HG02884 (cell line): ENCODE results near the gene C1QC.
"Not testable (repeated sequence)": the region's sequence is repeated elsewhere in the genome, so short reads cannot be mapped to it uniquely, and the experiment has no call there.

Experiments used
- ATAC-seq: cut with Tn5 transposase; IDR thresholded peaks from one replicate; pipeline ENCODE4 v1.9.1; 2021; ENCODE audit warnings: mild to moderate bottlenecking, moderate library complexity; ENCODE audit not compliant: unreplicated experiment

The C1QC gene

GRCh38 chr1:22646384-22646783 is 3.0 kb downstream of the C1QC start:
- ATAC-seq: no peak

DNA sequence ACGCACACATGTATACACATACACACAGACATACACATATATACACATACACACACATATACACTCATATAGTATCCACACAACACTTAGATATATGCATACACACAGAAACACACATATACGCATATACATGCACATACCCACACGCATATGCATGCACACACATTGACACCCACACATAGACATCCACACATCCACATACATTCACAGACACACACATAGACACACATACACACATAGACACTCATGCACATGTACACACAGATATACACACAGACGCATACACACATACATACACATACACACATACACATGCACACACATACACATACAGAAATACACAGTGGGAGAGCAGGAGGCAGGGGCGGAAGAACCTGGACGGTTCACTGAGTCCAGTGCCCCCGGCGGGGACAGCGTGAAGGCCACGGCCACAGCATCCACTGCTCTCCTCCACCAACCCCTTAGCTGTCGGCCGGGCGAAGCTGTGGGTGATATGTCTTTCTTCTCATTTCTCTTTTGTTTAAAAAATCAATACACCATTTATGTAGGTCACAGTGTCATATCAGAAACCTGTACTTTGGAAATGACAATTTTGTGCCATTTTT is 6.8 kb downstream of the C1QC start:
- no peak for ATAC-seq

DNA sequence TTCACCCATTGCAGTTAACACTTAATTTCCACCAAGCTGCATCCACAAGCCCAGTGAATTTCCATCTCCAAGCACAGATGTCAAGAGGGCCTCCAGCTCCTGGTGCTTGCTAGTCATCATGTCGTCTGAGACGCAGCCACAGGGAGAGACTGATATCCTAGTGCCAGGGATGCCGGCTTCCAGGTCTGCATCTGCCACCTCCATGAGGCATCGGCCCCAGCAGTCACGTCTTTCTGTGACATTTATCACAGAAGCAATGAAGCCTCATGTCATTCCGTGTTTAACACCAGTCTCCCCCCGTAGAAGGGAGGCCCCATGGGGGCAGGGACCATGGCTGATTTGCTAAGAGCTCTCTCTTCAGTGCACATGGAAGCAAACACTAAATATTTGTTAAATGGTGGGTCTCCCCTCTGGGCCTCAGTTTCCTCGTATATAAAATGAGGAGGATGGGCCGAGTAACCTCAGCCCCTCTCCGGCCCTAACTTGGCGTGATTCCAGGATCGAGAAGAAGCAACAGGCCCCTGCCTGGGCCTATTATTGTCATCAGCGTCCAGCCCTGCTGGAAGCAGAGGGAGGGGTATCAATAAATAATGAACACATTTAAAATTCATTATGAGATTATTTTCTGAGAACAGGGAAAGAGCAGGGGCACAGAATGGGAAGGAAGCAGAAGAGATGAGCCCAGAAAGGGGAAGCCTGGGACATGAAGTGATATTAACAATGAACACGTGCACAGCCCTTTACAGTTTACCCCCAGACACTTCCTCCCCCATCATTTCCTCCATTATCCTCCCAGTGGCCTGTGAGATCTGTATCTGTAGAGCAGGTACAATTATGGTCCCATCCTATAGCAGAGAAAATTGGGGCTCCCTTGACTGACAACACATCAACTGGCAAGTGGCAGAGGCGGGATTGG is 8.8 kb downstream of the C1QC start:
- no peak for ATAC-seq

GRCh38 chr1:22652881-22653316 is 9.5 kb downstream of the C1QC start, which contains the start of gene C1QB:
C1QB (plus strand) TSS chr1:22653236; CDS start chr1:22659463, 6,227 bp downstream.
- ATAC-seq: no peak

GRCh38 chr1:22654692-22655091 is 11.3 kb downstream of the C1QC start:
- ATAC-seq: no peak

DNA sequence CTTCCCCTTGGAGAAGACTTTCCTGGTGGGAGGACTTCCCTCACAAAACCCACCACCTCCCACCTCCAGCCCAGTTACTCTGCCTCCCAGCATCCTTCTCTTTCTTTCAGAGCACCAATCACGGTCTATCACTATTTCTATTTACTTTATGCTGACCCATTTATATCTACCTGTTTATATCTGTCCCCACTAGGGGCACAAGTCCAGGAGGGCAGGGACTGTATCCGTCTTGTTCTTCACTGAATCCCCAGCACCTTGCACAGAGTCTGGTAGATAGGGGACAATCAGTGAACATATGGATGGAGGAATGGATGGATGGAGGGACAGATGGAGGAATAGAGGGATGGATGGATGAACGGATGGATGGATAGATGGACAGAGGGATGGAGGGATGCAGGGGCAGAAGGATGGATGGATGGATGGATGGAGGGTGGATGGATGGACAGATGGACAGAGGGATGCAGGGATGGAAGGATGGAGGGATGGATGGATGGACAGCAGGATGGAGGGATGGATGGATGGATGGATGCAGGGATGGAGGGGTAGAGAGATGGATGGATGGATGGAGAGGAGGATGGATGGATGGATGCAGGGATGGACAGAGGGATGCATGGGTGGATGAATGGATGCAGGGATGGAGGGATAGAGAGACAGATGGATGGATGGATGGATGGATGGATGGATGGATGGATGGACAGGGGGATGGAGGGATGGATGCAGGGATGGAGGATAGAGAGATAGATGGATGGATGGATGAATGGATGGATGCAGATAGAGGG is 15.1 kb downstream of the C1QC start:
- ATAC-seq: no peak

- no peak for ATAC-seq
Measured at GRCh38 chr1:22660716-22661241, 17.3 kb downstream of the C1QC start.

- no peak for ATAC-seq
Measured at GRCh38 chr1:22661880-22662279, 18.4 kb downstream of the C1QC start.

- ATAC-seq: no peak
Measured at GRCh38 chr1:22662318-22662717, 18.9 kb downstream of the C1QC start.

DNA sequence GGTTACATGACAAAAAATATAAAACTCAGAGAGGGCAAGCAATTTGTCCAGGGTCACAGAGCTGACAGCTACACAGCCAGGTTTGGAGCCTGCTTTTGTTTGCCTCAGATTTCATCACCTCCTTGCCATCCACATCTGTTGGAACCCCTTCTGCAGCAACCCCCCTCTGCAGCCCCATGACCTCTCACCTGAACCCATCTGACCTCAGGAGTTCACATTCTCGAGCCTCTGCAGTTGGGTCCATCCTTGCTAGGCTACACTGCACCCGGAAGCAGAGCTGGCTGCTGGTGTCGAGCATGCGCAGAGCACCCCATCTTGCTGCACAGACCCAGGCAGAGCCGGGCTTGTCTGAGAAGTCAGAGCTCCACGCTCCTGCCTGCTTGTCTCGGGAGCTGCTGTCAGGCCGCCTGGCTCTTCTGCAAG is 19.6 kb downstream of the C1QC start:
- ATAC-seq: no peak

- ATAC-seq: no peak
Measured at GRCh38 chr1:22665752-22666151, 22.3 kb downstream of the C1QC start.

GRCh38 chr1:22666412-22666811 is 23.0 kb downstream of the C1QC start:
- no peak for ATAC-seq

- not testable (repeated sequence) for ATAC-seq
Measured at GRCh38 chr1:22668840-22669239, 25.4 kb downstream of the C1QC start.

DNA sequence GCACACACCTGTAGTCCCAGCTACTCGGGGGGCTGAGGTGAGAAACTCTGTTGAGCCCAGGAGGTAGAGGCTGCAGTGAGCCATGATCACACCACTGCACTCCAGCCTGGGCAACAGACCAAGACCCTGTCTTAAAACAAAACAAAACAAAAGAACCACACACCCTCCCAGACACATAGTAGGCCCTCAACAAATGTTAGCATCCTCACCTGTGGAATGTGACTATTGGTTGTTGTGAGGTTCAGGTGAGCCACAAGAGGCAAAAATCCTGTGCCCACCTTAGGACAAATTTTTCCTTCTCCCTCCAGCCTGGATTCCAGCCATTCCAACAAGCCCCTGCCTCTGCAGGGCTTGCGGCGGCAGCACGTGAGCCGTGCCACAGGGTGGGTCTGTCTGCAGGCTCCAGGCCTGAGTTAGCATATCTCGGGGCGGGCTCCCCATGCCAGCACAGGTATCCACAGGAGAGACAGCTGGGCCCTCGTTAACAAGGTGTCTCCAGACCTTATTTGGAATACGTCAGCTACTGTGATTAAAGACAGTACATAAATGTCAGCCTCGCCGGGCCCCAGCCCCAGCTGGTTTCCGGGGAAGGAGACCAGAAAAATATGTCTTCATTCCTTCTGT is 27.0 kb downstream of the C1QC start:
- no peak for ATAC-seq

- ATAC-seq: no peak
Measured at GRCh38 chr1:22671999-22672398, 28.6 kb downstream of the C1QC start.

DNA sequence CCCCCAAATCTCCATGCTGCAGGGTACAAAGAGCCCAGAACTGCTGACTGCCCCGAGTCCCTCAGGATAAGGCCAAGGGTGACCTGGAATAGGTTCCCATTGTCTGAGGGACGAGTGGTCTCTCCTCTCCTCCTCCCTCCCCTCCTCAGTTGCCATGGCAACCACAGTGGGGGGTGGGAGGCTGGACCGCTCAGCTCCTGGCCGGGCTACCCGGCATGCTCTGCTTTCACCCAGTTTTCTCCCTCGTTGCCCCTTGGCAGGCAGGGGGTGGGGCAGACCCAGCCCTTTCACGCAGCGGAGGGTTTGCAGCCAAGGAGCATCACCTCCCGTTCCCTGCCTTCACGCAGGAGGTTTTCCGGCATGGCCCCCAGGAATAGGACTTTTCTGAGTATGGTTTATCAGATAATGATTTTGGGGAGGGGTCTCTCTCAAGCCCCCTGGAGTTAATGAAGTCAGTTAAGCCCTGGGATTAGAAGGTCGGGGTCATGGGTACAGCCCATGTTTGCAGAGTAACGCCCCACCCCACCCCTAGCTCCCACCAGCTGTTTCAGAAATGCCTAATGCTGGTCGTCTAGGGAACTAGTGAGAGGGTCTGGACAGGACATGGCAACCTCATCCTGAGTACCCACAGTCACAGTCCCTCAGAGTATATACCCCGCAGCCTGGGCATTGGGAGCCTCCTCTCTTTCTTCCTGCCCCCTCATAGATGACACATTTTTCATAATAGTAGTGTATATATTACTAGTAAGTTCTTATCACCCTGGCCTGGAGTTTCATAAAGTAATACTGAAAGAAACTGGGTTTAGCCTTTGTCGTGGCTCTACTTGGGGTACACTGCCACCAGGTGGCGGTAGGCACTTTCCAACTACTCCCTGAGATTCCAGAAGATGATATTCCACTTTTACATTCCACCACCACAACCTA is 30.3 kb downstream of the C1QC start:
- no peak for ATAC-seq

DNA sequence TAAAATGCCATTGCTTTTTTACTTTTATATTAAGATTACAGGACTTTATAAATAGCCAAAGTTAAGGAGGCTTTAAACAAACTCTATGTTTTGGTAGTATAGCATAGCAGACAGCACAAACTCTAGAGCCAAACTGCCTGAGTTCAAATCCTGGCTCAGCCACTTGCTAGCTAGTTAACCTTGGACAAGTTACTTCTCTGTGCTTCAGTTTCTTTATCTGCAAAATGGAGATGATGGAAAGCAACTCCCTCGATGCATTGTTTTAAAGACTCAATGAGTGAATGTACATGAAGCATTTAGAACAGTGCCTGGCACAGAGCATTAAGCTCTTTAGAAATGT is 30.9 kb downstream of the C1QC start:
- ATAC-seq: no peak

GRCh38 chr1:22676151-22676550 is 32.7 kb downstream of the C1QC start:
- not testable (repeated sequence) for ATAC-seq

DNA sequence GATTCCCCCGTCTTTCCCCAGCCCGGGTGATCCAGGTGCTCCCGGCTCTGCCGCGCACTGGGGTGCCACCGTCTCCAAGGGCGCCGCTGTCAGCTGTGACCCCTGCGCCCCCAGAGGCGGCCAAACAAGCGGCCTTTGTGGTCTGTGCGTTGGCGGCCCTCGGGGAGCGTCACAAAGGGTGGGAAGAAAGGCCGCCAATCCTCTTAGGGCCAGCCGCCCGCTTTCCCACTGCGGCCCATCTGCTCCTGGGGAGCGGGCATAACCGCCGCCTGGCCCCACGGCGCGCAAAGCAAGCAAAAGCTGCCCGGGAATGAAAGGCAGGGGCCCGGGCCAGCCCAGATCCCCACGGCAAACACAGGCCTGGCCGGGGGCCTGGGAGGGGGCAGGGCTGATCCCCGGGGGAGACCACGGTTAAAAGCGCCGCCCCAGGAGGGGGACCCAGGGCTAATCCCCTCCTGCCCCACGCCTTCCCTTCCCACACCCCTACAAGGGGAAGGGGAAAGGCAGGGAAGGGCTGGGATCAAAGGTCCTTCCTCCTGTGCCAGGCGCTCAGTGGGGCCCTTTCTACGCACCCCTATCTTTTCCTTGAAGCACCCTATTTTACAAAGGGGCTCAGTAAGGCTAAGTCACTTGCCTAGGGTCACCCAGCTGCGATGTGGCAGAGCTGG is 33.6 kb downstream of the C1QC start:
- ATAC-seq: no peak
